ENCODE data around the gene KCNIP1.
"Not testable (repeated sequence)": the region's sequence is repeated elsewhere in the genome, so short reads cannot be mapped to it uniquely, and the experiment has no call there.

Gene KCNIP1

GRCh38 chr5:170757182-170757601 lies 253.4 kb downstream of the KCNIP1 start:
- no peak for DNase-seq

GRCh38 chr5:170757669-170758068 lies 253.8 kb downstream of the KCNIP1 start:
- DNase-seq, result no peak

GRCh38 chr5:170758481-170758880 lies 254.7 kb downstream of the KCNIP1 start:
- DNase-seq, result no peak

GRCh38 chr5:170760113-170760512 lies 256.3 kb downstream of the KCNIP1 start:
- DNase-seq, result peak; percentile 55

- no peak for DNase-seq
These were observed 257.4 kb downstream of the KCNIP1 start for GRCh38 chr5:170761048-170761707.

GRCh38 chr5:170761708-170762066 lies 257.9 kb downstream of the KCNIP1 start:
- DNase-seq, result no peak

GRCh38 chr5:170762298-170762697 lies 258.5 kb downstream of the KCNIP1 start:
- DNase-seq, result not testable (repeated sequence)

GRCh38 chr5:170765868-170766267 lies 262.0 kb downstream of the KCNIP1 start:
- not testable (repeated sequence) for DNase-seq

- peak; percentile 19 for DNase-seq
These were observed 265.4 kb downstream of the KCNIP1 start for GRCh38 chr5:170769246-170769645.

GRCh38 chr5:170769898-170770416 lies 266.1 kb downstream of the KCNIP1 start:
- DNase-seq, result no peak

- DNase-seq, result no peak
These were observed 267.7 kb downstream of the KCNIP1 start for GRCh38 chr5:170771496-170771895.

GRCh38 chr5:170773024-170773985 lies 269.5 kb downstream of the KCNIP1 start:
- no peak for DNase-seq

- no peak for DNase-seq
These were observed 271.0 kb downstream of the KCNIP1 start for GRCh38 chr5:170774831-170775230.

GRCh38 chr5:170781946-170782345 lies 278.1 kb downstream of the KCNIP1 start:
- no peak for DNase-seq

- no peak for DNase-seq
These were observed 278.6 kb downstream of the KCNIP1 start for GRCh38 chr5:170782438-170782837.

- no peak for DNase-seq
These were observed 279.9 kb downstream of the KCNIP1 start, which contains the start of gene GABRP for GRCh38 chr5:170783498-170784247. Gene GABRP (plus strand): TSS chr5:170783725. CDS start chr5:170788616, 4,891 bp downstream.

GRCh38 chr5:170785416-170785815 lies 281.6 kb downstream of the KCNIP1 start:
- DNase-seq, result no peak
